Measurements from ENCODE around the gene COL7A1. TPM values are rescaled to one million over a fixed set of nuclear protein-coding genes. Genes with fewer than 3 reads are reported as not detected.

Gene COL7A1
- total RNA-seq, 4 donors from 2014 or later: 0.31 to 2.2 (median 1.9) TPM

- DNase-seq (ENCODE audit: low spot score): no peak
- ATAC-seq (ENCODE audit: low FRiP score): no peak
- TF ChIP-seq, protein P1, sequence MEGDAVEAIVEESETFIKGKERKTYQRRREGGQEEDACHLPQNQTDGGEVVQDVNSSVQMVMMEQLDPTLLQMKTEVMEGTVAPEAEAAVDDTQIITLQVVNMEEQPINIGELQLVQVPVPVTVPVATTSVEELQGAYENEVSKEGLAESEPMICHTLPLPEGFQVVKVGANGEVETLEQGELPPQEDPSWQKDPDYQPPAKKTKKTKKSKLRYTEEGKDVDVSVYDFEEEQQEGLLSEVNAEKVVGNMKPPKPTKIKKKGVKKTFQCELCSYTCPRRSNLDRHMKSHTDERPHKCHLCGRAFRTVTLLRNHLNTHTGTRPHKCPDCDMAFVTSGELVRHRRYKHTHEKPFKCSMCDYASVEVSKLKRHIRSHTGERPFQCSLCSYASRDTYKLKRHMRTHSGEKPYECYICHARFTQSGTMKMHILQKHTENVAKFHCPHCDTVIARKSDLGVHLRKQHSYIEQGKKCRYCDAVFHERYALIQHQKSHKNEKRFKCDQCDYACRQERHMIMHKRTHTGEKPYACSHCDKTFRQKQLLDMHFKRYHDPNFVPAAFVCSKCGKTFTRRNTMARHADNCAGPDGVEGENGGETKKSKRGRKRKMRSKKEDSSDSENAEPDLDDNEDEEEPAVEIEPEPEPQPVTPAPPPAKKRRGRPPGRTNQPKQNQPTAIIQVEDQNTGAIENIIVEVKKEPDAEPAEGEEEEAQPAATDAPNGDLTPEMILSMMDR (IDR thresholded peaks at IDR 0.05): no peak
Observed at GRCh38 chr3:48546203-48546829, 48.8 kb downstream of the COL7A1 start.

GRCh38 chr3:48544141-48544540 lies 51.0 kb downstream of the COL7A1 start:
- TF ChIP-seq, protein P1 (IDR thresholded peaks at IDR 0.05): no peak
- ATAC-seq (ENCODE audit: low FRiP score) (no peak), DNase-seq (ENCODE audit: low spot score) (no peak)

DNA sequence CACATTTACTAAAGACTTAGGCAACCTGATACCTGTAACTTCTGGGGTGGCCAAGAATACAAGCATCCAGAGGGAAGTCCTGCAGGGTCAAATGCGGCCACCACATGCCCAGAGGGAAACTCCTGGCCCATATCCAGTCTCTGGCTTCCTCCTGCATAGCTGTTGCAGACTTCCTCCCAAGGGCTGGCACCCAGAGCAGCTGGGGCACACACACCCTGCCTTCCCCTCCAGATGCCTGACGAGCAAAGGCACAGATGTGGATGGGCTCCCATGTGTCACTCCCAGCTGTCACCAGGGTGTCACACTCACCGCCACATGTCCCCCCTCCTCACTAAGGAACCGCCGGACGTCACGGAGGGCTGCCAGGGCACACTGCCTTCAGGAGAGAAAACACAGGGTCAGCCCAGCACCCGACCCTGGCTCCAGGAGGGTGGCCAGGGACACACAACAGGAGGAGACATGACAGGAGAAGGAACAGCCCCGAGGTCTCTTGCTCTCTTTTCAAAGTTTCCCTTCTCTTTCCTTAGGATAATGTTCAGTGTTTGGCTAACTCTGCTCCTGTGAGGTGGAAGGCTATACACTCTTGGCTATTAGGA lies 51.8 kb downstream of the COL7A1 start:
- no peak for ATAC-seq (ENCODE audit: low FRiP score)
- TF ChIP-seq, protein P1 (IDR thresholded peaks at IDR 0.05): no peak
- no peak for DNase-seq (ENCODE audit: low spot score)

- TF ChIP-seq, protein P1 (IDR thresholded peaks at IDR 0.05): no peak
- DNase-seq (ENCODE audit: low spot score): no peak
- ATAC-seq (ENCODE audit: low FRiP score): no peak
Observed at GRCh38 chr3:48538451-48538850, 56.7 kb downstream of the COL7A1 start.

DNA sequence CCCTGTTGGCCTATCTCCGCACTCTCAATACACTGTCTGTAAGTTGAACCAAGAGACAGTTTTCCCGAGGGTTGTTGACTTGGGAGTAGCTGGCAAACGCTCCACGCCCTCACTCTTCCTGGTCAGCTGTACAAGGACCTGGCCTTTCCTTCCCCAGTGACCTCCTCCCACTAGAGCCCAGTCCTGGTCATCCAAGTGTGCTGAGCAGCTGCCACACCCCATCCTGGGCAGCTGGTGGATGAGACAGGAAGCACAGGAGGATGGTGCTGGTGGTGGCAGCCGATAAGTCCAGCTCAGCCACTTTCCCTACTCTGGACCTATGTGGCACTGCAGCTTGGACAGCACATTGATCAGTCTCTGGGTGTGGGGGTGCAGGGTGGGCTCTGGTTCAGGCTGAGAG lies 58.3 kb downstream of the COL7A1 start:
- ATAC-seq (ENCODE audit: low FRiP score): no peak
- TF ChIP-seq, protein P1 (IDR thresholded peaks at IDR 0.05): no peak
- DNase-seq (ENCODE audit: low spot score): no peak

DNA sequence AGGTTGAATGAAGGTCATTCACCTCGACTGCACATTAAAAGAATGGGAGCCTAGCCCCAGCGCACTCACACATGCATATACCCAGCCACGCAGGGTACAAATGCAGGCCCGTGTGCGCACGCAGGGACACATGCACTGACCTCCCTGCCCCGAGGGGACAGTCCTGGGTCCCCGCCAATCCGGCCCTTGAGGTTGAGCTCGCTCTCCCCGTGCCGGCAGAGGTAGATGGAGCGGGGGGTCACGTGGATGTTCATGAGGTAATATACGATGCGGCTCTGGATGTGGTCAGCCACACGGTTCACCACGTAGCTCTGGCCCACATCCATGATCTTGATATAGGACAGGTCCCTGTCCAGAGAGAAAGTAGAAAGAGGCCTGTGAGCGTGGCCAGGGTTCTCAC lies 59.0 kb downstream of the COL7A1 start:
- no peak for DNase-seq (ENCODE audit: low spot score)
- TF ChIP-seq, protein P1 (IDR thresholded peaks at IDR 0.05): no peak
- no peak for ATAC-seq (ENCODE audit: low FRiP score)

DNA sequence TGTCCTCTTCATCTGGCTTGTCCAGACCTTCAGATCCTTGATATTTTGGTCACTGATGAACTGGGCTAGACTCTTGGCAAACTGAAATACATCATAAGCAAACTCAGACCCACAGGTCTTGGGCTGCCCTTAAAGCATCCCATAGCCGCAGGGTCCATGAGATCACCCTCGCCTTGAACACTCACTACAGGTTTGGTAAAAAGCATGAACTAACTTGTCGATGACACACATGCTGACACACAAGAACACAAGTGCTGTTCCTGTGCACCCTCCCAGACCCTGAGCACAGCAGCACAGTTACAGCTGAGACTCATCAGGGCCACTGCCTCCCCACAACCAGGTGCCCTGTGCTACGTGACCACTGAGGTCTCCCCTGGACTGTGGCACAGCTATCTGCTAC lies 59.6 kb downstream of the COL7A1 start:
- TF ChIP-seq, protein P1 (IDR thresholded peaks at IDR 0.05): no peak
- no peak for ATAC-seq (ENCODE audit: low FRiP score)

More for the DNA sequence above, 59.6 kb downstream of the COL7A1 start:
- no peak for DNase-seq (ENCODE audit: low spot score)

All from omental fat pad (tissue), 4 donors.